Activated T-helper 1 cell treated with anti-CD3 and anti-CD28 coated beads, Interleukin-12 subunit alpha, Interleukin-12 subunit beta, Interleukin-2, Interleukin-4 antibody, amounts not matched to agents 30 ng/mL and 10 ng/mL and 1 ng/mL, durations not matched to agents 14 hours and 24 hours and 36 hours (primary cell): ENCODE data around the gene FNBP1L. TPM values are rescaled to one million over a fixed set of nuclear protein-coding genes. Genes with fewer than 3 reads are reported as not detected.

Source experiments
- DNase-seq: peaks from one replicate; pipeline ENCODE4 v3.0.0; 2021; ENCODE audit warnings: low spot score
- H3K27ac Mint-ChIP-seq: one replicate; pipeline ENCODE4 v1.8.0; 2021; ENCODE audit warnings: mild to moderate bottlenecking, mixed read lengths
- H3K27me3 Mint-ChIP-seq: one replicate; pipeline ENCODE4 v1.8.0; 2022; ENCODE audit warnings: mild to moderate bottlenecking, moderate library complexity, mixed read lengths; ENCODE audit not compliant: insufficient read depth
- H3K36me3 Mint-ChIP-seq: one replicate; pipeline ENCODE4 v1.8.0; 2021; ENCODE audit warnings: low read depth, mixed read lengths
- H3K4me1 Mint-ChIP-seq: one replicate; pipeline ENCODE4 v1.8.0; 2021; ENCODE audit warnings: low read depth, mixed read lengths
- H3K4me3 Mint-ChIP-seq: one replicate; pipeline ENCODE4 v1.8.0; 2021; ENCODE audit warnings: mild to moderate bottlenecking, moderate library complexity, mixed read lengths
- H3K9me3 Mint-ChIP-seq: one replicate; pipeline ENCODE4 v1.8.0; 2021; ENCODE audit warnings: mixed read lengths
- intact Hi-C: fragments of 100-400 bp; cut with micrococcal nuclease; formaldehyde crosslinking; loops from one replicate; pipeline ENCODE4 v1.15.1; 2024
- total RNA-seq: library from RNA; stranded (reverse); gene quantifications from 2 replicates; pipeline ENCODE4 v1.2.3, GENCODE V29; 2022

Gene FNBP1L
- total RNA-seq: 0.16 and 0.29 TPM in 2 replicates

GRCh38 chr1:93447481-93448291 lies at the start of gene FNBP1L:
Gene FNBP1L (plus strand): TSS chr1:93448118. CDS start chr1:93448282, 164 bp downstream.
- intact Hi-C loops: loop anchor here (5.0 kb wide), 1 partner anchor 160 kb away; no protein-coding TSS in a partner anchor
- Mint-ChIP-seq H3K4me1 (peaks cover 18% of the 10 kb centered on the region), H3K27me3 (peaks cover 62% of the 10 kb centered on the region), H3K4me3 (peak within 1 kb of the TSS; percentile 86), H3K27ac (no peak within 1 kb of the TSS), H3K36me3 (no peaks in the 10 kb centered on the region), H3K9me3 (no peaks in the 10 kb centered on the region)
- DNase-seq: no peak

GRCh38 chr1:93399781-93400180 lies 48.1 kb upstream of the FNBP1L start:
- H3K27me3 Mint-ChIP-seq: peaks cover 15% of the 10 kb centered on the region
- H3K36me3 Mint-ChIP-seq: no peaks in the 10 kb centered on the region
- DNase-seq: no peak
- H3K27ac Mint-ChIP-seq: no peak overlapping the region
- H3K9me3 Mint-ChIP-seq: no peaks in the 10 kb centered on the region
- no peak overlapping the region for H3K4me3 Mint-ChIP-seq
- intact Hi-C loops: no loop called here
- H3K4me1 Mint-ChIP-seq: no peaks in the 10 kb centered on the region

- Mint-ChIP-seq H3K4me1 (no peaks in the 10 kb centered on the region), H3K4me3 (no peak overlapping the region), H3K27me3 (peaks cover 16% of the 10 kb centered on the region), H3K9me3 (no peaks in the 10 kb centered on the region), H3K27ac (no peak overlapping the region), H3K36me3 (no peaks in the 10 kb centered on the region)
- intact Hi-C loops: no loop called here
- DNase-seq: no peak
Observed at GRCh38 chr1:93408203-93408602, 39.7 kb upstream of the FNBP1L start.

GRCh38 chr1:93411000-93411399 lies 36.9 kb upstream of the FNBP1L start:
- Mint-ChIP-seq H3K36me3 (no peaks in the 10 kb centered on the region), H3K4me3 (no peak overlapping the region)

GRCh38 chr1:93414749-93415148 lies 33.2 kb upstream of the FNBP1L start:
- H3K4me3 Mint-ChIP-seq: no peak overlapping the region
- no peaks in the 10 kb centered on the region for H3K9me3 Mint-ChIP-seq
- H3K36me3 Mint-ChIP-seq: no peaks in the 10 kb centered on the region
- H3K27me3 Mint-ChIP-seq: peaks cover 28% of the 10 kb centered on the region
- intact Hi-C loops: no loop called here
- no peaks in the 10 kb centered on the region for H3K4me1 Mint-ChIP-seq
- no peak for DNase-seq
- no peak overlapping the region for H3K27ac Mint-ChIP-seq

More at GRCh38 chr1:93411000-93411399, 36.9 kb upstream of the FNBP1L start:
- no peaks in the 10 kb centered on the region for H3K9me3 Mint-ChIP-seq
- H3K27me3 Mint-ChIP-seq: peaks cover 18% of the 10 kb centered on the region
- intact Hi-C loops: no loop called here
- H3K4me1 Mint-ChIP-seq: no peaks in the 10 kb centered on the region
- DNase-seq: no peak
- no peak overlapping the region for H3K27ac Mint-ChIP-seq

GRCh38 chr1:93415296-93415695 lies 32.6 kb upstream of the FNBP1L start:
- no peaks in the 10 kb centered on the region for H3K36me3 Mint-ChIP-seq
- H3K4me3 Mint-ChIP-seq: no peak overlapping the region
- peaks cover 28% of the 10 kb centered on the region for H3K27me3 Mint-ChIP-seq
- intact Hi-C loops: no loop called here
- H3K27ac Mint-ChIP-seq: no peak overlapping the region
- no peaks in the 10 kb centered on the region for H3K9me3 Mint-ChIP-seq
- no peaks in the 10 kb centered on the region for H3K4me1 Mint-ChIP-seq
- no peak for DNase-seq

- Mint-ChIP-seq H3K9me3 (no peaks in the 10 kb centered on the region), H3K27ac (no peak overlapping the region), H3K36me3 (no peaks in the 10 kb centered on the region), H3K27me3 (peaks cover 26% of the 10 kb centered on the region), H3K4me1 (no peaks in the 10 kb centered on the region), H3K4me3 (no peak overlapping the region)
- intact Hi-C loops: no loop called here
- no peak for DNase-seq
Observed at GRCh38 chr1:93416183-93416582, 31.7 kb upstream of the FNBP1L start.

GRCh38 chr1:93419344-93419743 lies 28.6 kb upstream of the FNBP1L start:
- no peak for DNase-seq
- Mint-ChIP-seq H3K4me3 (no peak overlapping the region), H3K27me3 (peaks cover 14% of the 10 kb centered on the region), H3K4me1 (no peaks in the 10 kb centered on the region), H3K9me3 (no peaks in the 10 kb centered on the region), H3K36me3 (no peaks in the 10 kb centered on the region), H3K27ac (no peak overlapping the region)
- intact Hi-C loops: no loop called here

- Mint-ChIP-seq H3K9me3 (no peaks in the 10 kb centered on the region), H3K36me3 (no peaks in the 10 kb centered on the region), H3K4me1 (no peaks in the 10 kb centered on the region), H3K4me3 (no peak overlapping the region), H3K27ac (no peak overlapping the region), H3K27me3 (peaks cover 10% of the 10 kb centered on the region)
- no peak for DNase-seq
- intact Hi-C loops: no loop called here
Observed at GRCh38 chr1:93420400-93420799, 27.5 kb upstream of the FNBP1L start.

GRCh38 chr1:93426181-93426580 lies 21.7 kb upstream of the FNBP1L start:
- H3K36me3 Mint-ChIP-seq: no peaks in the 10 kb centered on the region
- no peak overlapping the region for H3K27ac Mint-ChIP-seq
- no peaks in the 10 kb centered on the region for H3K4me1 Mint-ChIP-seq
- intact Hi-C loops: no loop called here
- no peaks in the 10 kb centered on the region for H3K9me3 Mint-ChIP-seq
- H3K27me3 Mint-ChIP-seq: peaks cover 17% of the 10 kb centered on the region
- H3K4me3 Mint-ChIP-seq: no peak overlapping the region
- DNase-seq: no peak

GRCh38 chr1:93427656-93428055 lies 20.3 kb upstream of the FNBP1L start:
- Mint-ChIP-seq H3K27me3 (peaks cover 19% of the 10 kb centered on the region), H3K4me1 (no peaks in the 10 kb centered on the region), H3K36me3 (no peaks in the 10 kb centered on the region), H3K4me3 (no peak overlapping the region), H3K9me3 (no peaks in the 10 kb centered on the region), H3K27ac (no peak overlapping the region)
- intact Hi-C loops: no loop called here
- no peak for DNase-seq

GRCh38 chr1:93433407-93433961 lies 14.4 kb upstream of the FNBP1L start:
- no peak for DNase-seq
- H3K27ac Mint-ChIP-seq: no peak overlapping the region
- intact Hi-C loops: no loop called here

GRCh38 chr1:93434088-93434487 lies 13.8 kb upstream of the FNBP1L start:
- Mint-ChIP-seq H3K9me3 (no peaks in the 10 kb centered on the region), H3K36me3 (no peaks in the 10 kb centered on the region), H3K4me3 (no peak overlapping the region), H3K4me1 (no peaks in the 10 kb centered on the region), H3K27me3 (peaks cover 30% of the 10 kb centered on the region), H3K27ac (no peak overlapping the region)
- no peak for DNase-seq
- intact Hi-C loops: no loop called here

More at GRCh38 chr1:93433407-93433961, 14.4 kb upstream of the FNBP1L start:
- Mint-ChIP-seq H3K9me3 (no peaks in the 10 kb centered on the region), H3K4me1 (no peaks in the 10 kb centered on the region), H3K27me3 (peaks cover 29% of the 10 kb centered on the region), H3K36me3 (no peaks in the 10 kb centered on the region), H3K4me3 (no peak overlapping the region)
